GM15510 (cell line): Measurements from ENCODE around the gene MRC2.

Experiments used
- POLR2A ChIP-seq: IDR thresholded peaks from 3 replicates; pipeline ENCODE4 v1.6.1; 2011; ENCODE audit warnings: borderline replicate concordance; ENCODE audit not compliant: insufficient read length; ENCODE audit errors: extremely low read depth

Gene MRC2

DNA sequence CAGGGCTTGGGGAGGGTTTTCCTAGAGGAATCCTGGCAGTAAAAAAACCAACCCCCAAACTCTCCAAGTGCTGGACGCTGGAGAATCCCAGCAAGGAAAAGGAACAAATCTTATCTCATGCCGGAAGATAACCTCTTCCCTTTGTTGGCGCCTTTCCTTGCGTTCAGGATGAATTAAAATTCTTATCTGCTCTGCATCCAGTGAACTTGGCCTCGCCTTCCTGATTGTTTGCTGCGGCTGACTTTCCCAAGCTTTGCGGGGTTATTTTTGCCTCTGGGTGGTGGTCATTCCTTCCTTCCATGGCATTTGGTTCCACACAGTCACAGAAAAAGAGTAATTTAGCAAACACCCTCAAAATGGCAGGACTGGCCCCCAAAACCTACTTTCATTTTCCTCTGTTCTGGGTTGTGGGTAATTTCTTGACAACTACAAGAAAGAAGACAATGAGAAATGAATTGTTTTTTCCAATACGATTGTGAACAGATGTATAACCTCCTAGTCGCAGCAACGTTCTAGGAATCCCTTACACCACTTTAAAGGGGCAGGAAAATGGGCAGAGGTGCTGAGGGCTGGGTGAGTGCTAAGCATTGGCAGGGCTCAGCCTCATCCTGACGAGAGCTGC, 77.8 kb downstream of the MRC2 start:
- TF ChIP-seq POLR2A = no peak

GRCh38 chr17:62705778-62706597, 78.5 kb downstream of the MRC2 start:
- no peak for TF ChIP-seq POLR2A

DNA sequence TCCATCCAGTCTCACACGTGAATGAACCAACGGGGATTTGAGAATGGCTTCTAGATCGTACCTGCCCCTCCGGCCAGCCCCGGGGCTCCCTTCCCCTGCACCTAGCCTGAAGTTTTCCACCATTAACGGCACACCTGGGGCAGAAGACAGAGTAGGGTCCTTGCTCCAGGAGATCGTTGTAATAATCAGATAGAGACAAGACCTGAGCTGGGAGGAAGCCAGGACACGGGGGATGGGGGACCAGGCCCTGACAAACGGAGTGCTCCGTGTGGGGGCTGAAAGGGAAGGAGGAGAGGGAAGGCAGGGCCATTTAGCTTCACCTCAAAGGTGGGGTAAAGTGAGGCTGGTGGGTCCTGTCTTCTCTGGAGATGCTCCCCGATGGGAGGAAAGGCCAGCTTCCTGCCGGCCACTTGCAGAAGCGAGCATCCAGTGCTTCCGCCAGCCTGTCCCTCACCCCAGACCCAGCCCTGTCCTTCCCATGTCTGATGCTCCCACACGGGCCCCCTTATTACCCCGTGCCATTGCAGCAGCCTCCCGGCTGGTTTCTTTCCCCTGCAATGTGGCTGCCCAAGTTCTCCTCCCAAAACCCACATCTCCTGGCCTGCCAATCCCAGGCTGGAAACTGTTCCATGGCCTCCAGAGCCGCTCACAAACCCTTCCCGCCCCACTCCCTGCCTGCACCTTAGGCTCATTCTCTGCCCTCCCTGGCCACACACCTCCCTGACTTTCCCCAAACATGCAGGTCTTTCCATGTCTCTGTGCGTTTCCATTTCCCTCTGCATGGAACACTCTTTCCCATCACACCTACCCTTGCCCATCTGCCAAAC, 79.3 kb downstream of the MRC2 start:
- TF ChIP-seq POLR2A = no peak

- no peak for TF ChIP-seq POLR2A
Measured at GRCh38 chr17:62707425-62707739, 79.9 kb downstream of the MRC2 start.

GRCh38 chr17:62708587-62708986, 81.1 kb downstream of the MRC2 start:
- TF ChIP-seq POLR2A = no peak

- TF ChIP-seq POLR2A = no peak
Measured at GRCh38 chr17:62712171-62712581, 84.7 kb downstream of the MRC2 start.

GRCh38 chr17:62713086-62713881, 85.8 kb downstream of the MRC2 start:
- no peak for TF ChIP-seq POLR2A

- no peak for TF ChIP-seq POLR2A
Measured at GRCh38 chr17:62714016-62714777, 86.7 kb downstream of the MRC2 start.

DNA sequence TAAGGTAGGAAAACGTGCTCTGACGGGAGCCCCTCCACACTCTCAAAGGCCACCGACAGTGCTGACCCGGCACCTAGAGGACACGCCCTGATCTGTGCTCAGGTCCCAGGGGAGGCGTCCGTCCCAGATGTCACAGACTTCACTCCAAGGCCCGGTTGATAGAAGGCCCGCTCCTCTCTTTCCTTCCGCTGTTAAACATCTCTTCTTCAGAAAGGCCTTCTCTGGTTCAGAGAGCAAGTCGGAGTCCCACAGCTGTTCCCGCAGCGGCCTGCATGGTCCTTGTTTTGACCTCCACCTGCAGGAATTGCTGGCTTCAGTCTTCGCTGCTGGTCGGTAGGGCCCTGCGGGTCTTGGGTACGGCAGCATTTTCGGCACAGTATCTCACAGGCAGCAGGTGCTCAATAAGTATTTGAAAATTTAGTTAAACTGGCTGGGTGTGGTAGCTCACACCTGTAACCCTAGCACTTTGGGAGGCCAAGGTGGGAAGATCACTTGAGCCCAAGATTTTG, 88.5 kb downstream of the MRC2 start:
- no peak for TF ChIP-seq POLR2A

DNA sequence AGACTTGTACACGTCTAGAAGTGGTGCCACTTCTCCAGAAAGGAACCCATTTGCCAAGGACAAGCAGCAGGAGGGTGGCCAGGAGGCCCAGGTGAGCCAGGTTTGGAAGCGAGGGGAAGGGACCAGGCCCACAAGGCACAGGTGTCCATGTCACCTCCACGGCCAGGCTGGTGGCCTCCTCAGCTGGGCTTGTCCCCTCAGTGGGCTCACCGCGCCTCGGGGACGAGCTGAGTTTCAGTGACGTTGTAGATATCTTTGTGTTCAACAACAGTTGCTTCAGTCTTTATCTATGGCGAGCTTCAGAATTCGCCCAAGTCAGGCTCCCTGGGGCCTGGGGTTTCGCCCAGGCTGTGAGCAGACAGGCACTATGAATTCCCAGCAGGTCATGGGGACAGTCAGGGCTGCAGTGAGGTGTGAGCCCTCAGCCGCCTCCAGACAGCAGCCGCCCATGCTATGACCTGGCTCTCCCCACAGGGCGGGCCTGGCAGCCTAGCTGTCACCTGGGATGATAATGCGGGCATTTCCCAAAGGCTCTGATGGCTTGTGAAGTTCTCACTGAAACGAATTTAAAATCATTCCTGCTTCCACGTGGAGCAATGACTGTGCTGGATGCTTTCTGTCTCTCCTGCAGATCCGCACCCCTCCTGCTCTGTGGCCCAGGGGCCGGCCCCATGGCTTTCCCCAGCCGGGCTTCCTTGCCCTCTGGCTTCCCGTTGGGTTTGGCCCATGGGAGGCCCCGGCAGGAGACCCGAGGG, 89.5 kb downstream of the MRC2 start:
- TF ChIP-seq POLR2A = no peak

- no peak for TF ChIP-seq POLR2A
Measured at GRCh38 chr17:62717589-62717855, 90.1 kb downstream of the MRC2 start.

GRCh38 chr17:62717889-62718288, 90.4 kb downstream of the MRC2 start:
- TF ChIP-seq POLR2A = no peak

DNA sequence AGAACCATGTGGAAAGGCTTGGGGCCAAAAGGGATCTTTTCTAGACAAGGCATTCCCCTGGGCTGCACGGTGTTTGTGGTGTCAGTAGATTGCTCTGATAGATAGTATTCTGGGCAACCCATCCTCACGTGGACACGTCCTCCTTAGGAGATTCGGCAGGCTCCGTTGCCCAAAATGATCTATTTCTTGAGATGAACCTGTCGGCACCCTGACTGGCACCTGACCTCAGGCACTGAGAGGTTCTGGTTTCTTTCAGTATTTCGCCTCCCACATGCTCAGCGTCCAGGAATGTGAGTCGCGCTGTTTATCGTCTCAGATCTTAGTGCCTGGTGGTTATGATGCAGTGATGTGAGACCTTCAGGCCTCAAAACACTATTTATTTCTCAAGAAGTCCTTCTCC, 91.0 kb downstream of the MRC2 start:
- no peak for TF ChIP-seq POLR2A
